Stimulated activated CD4-positive, alpha-beta T cell treated with anti-CD3 and anti-CD28 coated beads, TNF-alpha, amount 100 ng/mL, for 24 hours (primary cell): ENCODE data around the gene ANKRD60.

Experiments used
- DNase-seq, 3 experiments: peaks; one replicate each; pipeline ENCODE4 v3.0.0-alpha.2; 2020; ENCODE audit warnings: low read depth in 3 of 3

Gene ANKRD60

GRCh38 chr20:58194175-58194791 lies 34.2 kb downstream of the ANKRD60 start:
- DNase-seq = no peak

- DNase-seq = peak in 1 of 3 experiments; percentile 25
Observed at GRCh38 chr20:58192567-58192966, 35.9 kb downstream of the ANKRD60 start.

- DNase-seq = no peak
Observed at GRCh38 chr20:58192065-58192464, 36.4 kb downstream of the ANKRD60 start.

- no peak for DNase-seq
Observed at GRCh38 chr20:58188527-58188926, 39.9 kb downstream of the ANKRD60 start.

- no peak for DNase-seq
Observed at GRCh38 chr20:58184984-58185383, 43.5 kb downstream of the ANKRD60 start.

GRCh38 chr20:58184063-58184462 lies 44.4 kb downstream of the ANKRD60 start:
- DNase-seq = no peak

- no peak for DNase-seq
Observed at GRCh38 chr20:58182521-58183140, 45.8 kb downstream of the ANKRD60 start.

GRCh38 chr20:58179432-58180099 lies 48.9 kb downstream of the ANKRD60 start:
- peak; percentile 34 to 62 (median 36) for DNase-seq

- no peak for DNase-seq
Observed at GRCh38 chr20:58179083-58179431, 49.4 kb downstream of the ANKRD60 start.

GRCh38 chr20:58177799-58178198 lies 50.7 kb downstream of the ANKRD60 start:
- no peak for DNase-seq

- DNase-seq = no peak
Observed at GRCh38 chr20:58175836-58176235, 52.6 kb downstream of the ANKRD60 start.

GRCh38 chr20:58175425-58175824 lies 53.0 kb downstream of the ANKRD60 start:
- no peak for DNase-seq

GRCh38 chr20:58174708-58175280 lies 53.7 kb downstream of the ANKRD60 start:
- no peak for DNase-seq

GRCh38 chr20:58173930-58174707 lies 54.3 kb downstream of the ANKRD60 start:
- no peak for DNase-seq

- no peak for DNase-seq
Observed at GRCh38 chr20:58173091-58173490, 55.4 kb downstream of the ANKRD60 start.

- no peak for DNase-seq
Observed at GRCh38 chr20:58171796-58172425, 56.5 kb downstream of the ANKRD60 start.

GRCh38 chr20:58169450-58169849 lies 59.0 kb downstream of the ANKRD60 start:
- no peak for DNase-seq

- no peak for DNase-seq
Observed at GRCh38 chr20:58168843-58169242, 59.6 kb downstream of the ANKRD60 start.

- DNase-seq = no peak
Observed at GRCh38 chr20:58167759-58168158, 60.7 kb downstream of the ANKRD60 start.
